Left lobe of liver (tissue), 2 donors: ENCODE measurements around the gene GATAD2B. TPM values are rescaled to one million over a fixed set of nuclear protein-coding genes. Genes with fewer than 3 reads are reported as not detected.
"Not testable (repeated sequence)": the region's sequence is repeated elsewhere in the genome, so short reads cannot be mapped to it uniquely, and the experiment has no call there.

Experiments
- ATAC-seq: fragments of 200-7000 bp; cut with Tn5 transposase; one replicate; pipeline ENCODE4 v1.9.1; 2020; ENCODE audit warnings: mild to moderate bottlenecking, moderate library complexity
- DNase-seq: peaks from one replicate; pipeline ENCODE4 v3.0.0-alpha.2; 2020; ENCODE audit warnings: low spot score
- total RNA-seq: library from RNA; stranded (reverse); gene quantifications from one replicate; pipeline ENCODE4 v1.2.1, GENCODE V29; 2021
- donor health status: DM: no; HTN: no; CAD: no; lungs with moderate emphysema.
- donor health status: DM: no; HTN: yes; CAD: no.

Gene GATAD2B
- total RNA-seq, 1 donor from 2014 or later = 18.9 TPM

DNA sequence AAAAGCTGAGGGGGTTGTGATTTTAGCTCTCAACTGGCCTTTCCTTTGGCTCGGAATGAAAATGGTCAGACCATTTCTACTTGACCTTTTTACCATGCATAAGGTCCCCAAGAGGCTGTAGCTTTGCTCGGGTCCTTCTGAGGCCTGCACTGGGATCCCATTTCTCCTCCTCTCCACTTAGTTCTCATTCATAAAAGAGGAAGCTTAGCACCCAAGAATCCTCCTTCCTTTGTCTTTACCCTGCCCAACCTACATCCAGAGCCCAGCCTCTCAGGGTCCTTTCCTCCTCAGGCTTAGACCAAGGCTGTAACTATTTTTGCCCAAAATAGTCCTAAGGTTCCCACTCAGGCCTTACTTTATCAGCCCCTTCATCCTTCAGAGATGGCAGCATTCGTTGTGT is 153.6 kb downstream of the GATAD2B start:
- no peak for ATAC-seq
- no peak for DNase-seq

DNA sequence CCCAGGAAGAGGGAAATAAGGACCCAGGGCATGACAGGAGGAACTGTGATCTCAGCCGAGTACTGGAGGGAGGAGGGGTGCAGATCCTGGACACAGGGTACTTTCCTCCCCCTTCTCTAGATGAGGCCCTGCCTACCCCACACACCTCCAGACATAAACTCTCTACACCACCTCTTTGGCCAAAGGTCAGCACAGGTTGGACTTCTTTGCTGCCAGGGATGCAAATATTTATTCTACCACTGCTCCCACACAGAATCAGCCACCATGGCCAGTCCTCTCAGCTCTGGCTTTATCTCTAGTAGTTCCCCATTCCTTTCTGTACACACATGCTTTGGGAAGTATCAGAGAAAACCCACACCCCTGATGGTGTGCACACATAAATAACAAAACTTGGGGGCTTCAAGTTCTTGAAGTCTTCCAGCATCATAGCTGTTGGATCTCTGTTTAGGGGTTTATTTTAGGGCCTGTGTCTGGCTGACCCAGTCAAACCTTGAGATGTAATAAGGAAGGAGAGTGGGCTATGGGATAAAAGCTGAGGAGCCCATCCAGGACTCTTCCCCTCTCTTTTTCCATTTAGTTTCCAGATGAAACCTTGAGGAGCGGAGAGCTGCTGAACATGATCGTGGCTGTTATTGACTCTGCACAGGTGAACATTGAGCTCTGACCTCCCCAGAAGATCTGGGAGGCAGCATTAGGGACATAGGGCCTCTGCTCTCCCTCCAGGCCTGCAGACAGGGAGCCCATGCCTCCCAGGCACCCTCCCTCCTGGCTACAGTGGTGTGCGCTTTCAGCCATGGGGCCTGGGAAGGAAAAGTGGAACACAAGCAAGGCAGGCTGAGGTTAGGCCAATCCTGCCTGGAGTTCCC is 154.2 kb downstream of the GATAD2B start:
- peak; percentile 90 for DNase-seq
- ATAC-seq = peak; percentile 84

DNA sequence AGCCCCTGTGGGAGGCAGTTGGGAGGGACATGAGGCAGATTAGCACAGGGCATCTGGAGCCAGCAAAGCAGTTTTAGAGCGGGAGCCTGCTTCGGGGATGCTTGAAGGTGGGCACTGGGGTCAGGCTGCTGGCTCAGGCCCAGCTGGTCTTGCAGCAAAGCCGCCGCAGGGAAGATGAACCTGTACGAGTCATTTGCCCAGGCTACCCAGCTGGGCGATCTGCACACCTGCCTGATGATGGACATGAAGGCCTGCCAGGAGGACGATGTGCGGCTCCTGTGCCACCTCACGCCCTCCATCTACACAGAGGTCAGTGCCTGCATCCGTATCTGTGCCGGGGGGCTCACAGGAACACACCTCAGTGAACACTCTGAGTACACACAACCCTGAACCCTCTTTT is 155.3 kb downstream of the GATAD2B start:
- no peak for ATAC-seq
- DNase-seq = peak; percentile 52

DNA sequence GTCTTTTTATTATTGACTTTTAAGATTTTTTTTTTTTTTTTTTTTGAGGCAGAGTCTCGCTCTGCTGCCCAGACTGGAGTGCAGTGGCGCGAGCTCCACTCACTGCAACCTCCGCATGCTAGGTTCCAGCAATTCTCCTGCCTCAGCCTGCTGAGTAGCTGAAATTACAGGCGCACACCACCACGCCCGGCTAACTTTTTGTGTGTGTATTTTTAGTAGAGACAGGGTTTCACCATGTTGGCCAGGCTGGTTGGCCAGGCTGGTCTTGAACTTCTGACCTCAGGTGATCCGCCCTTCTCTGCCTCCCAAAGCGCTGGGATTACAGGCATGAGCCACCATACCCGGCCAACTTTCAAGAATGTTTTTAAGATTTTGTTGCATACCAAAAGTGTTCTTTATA is 156.1 kb downstream of the GATAD2B start:
- not testable (repeated sequence) for ATAC-seq
- DNase-seq = peak; percentile 65

DNA sequence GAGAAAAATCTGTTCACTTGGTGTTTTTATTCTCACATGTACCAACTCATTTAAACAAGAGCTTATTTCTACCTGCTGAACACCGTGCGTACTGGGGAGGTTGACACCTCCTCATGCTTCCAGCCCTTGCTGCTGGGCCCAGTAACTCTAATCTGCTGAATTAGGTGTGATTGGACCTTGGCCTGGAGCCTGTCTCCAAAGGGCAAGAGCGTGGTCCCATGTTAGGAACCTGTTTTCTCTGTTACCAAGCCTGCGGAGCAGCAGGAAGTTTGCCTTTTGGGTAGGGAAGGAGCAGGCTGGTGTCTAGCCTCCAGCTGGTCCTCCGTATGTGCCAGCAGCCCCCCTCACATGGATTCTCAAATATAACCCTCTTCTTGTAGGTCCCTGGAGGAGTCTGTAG is 158.5 kb downstream of the GATAD2B start:
- DNase-seq = no peak
- no peak for ATAC-seq

DNA sequence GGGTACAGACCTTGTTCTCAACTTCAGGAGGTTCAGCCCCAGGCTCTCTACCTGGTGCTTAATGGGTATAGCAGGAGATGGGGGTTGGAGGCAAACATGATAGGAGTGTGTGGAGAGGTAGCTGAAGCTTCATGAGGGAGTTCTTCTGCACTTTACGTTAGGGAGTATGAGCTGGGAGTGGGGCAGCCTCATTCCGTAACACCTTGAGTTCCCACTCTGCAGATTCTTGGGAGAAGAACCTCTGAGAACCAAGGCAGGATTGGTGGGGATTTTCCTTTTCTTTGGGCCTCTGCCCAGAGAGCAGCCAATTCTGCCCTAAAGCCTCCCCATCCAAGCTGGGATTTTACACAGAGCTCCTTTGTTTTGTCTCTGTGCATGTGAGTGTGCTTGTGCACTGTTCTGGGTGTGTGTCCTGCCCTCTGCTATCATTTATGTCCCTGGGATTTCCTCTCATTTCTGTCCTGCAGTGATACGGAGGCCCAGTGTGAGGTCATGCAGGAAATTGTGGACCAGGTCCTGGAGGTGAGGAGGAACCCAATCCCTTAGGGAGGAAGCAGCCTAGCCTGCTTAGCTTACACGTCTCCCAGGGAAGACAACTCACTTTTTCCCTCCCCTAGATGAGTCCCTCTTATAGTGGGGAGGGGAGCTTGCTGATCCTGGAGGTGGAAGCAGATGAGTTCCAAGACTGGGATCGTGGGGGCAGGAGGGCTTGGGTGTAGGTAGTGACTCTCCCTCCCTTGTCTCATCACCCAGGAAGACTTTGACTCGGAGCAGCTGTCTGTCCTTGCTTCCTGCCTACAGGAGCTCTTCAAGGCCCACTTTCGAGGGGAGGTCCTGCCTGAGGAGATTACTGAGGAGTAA is 159.2 kb downstream of the GATAD2B start:
- DNase-seq (no peak), ATAC-seq (peak; percentile 4)

DNA sequence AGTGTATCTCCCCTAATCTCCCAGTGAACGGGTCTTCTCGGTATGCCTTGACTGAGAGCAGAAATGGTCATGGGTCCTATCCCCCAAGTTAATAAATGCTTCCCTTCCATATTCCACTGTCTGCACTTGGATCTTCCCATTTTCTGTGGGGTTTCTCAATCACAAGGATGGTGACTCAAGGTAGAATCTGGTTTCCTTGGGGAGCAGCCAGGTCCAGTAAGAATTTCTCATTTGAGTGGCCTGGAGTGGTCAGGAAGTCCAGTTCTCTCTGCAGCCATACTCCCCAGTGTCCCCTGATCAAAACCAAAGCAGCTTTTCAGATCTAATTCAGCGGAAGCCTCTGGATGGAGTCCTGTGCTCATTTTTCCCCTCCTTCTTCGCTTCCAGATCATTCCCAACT is 162.3 kb downstream of the GATAD2B start:
- DNase-seq (no peak), ATAC-seq (no peak)

Other genes with a start within 250 kb of the GATAD2B start
- 7.1 TPM for gene NPR1, start 244.3 kb downstream of the GATAD2B start, total RNA-seq
- 21.9 TPM for gene INTS3, start 194.9 kb downstream of the GATAD2B start, total RNA-seq
- gene SLC27A3, start 147.6 kb downstream of the GATAD2B start, total RNA-seq = 60.7 TPM
- 25.4 TPM for gene DENND4B, start 23.7 kb upstream of the GATAD2B start, total RNA-seq
- 23.8 TPM for gene CRTC2, start 35.6 kb upstream of the GATAD2B start, total RNA-seq
- 38.8 TPM for gene SLC39A1, start 40.6 kb upstream of the GATAD2B start, total RNA-seq
- 9.0 TPM for gene CREB3L4, start 44.9 kb upstream of the GATAD2B start, total RNA-seq
- gene JTB, start 54.7 kb upstream of the GATAD2B start, total RNA-seq = 97.0 TPM
- 46.3 TPM for gene RAB13, start 63.4 kb upstream of the GATAD2B start, total RNA-seq
- 409 TPM for gene RPS27, start 67.8 kb upstream of the GATAD2B start, total RNA-seq
- gene NUP210L, start 232.1 kb upstream of the GATAD2B start, total RNA-seq = 0.10 TPM